Measurements from ENCODE around the gene TRPC6. TPM values are rescaled to one million over a fixed set of nuclear protein-coding genes. Genes with fewer than 3 reads are reported as not detected.

Gene TRPC6
- total RNA-seq, 3 donors from 2014 or later, result 4.3 to 10.7 (median 6.2) TPM

GRCh38 chr11:101528541-101528940 is 55.3 kb downstream of the TRPC6 start:
- intact Hi-C loops (cut with DNase I; ENCODE audit: low total_unique reads), result no loop called here
- no peak for DNase-seq (ENCODE audit: low spot score in 2 of 2)
- Histone ChIP-seq H3K36me3 (no peaks in the 10 kb centered on the region), H3K4me1 (no peaks in the 10 kb centered on the region), H3K27me3 (no peaks in the 10 kb centered on the region), H3K4me3 (no peak overlapping the region), H3K9me3 (no peaks in the 10 kb centered on the region), H3K27ac (no peak overlapping the region)
- no peak for TF ChIP-seq POLR2A (IDR thresholded peaks at IDR 0.05)
- TF ChIP-seq CTCF (IDR thresholded peaks at IDR 0.05), result no peak
- TF ChIP-seq POLR2AphosphoS5 (IDR thresholded peaks at IDR 0.05), result no peak

GRCh38 chr11:101523634-101524260 is 60.1 kb downstream of the TRPC6 start:
- TF ChIP-seq CTCF (IDR thresholded peaks at IDR 0.05), result no peak
- TF ChIP-seq POLR2AphosphoS5 (IDR thresholded peaks at IDR 0.05), result no peak
- TF ChIP-seq POLR2A (IDR thresholded peaks at IDR 0.05), result no peak
- no peaks in the 10 kb centered on the region for H3K36me3 ChIP-seq
- H3K4me1 ChIP-seq, result no peaks in the 10 kb centered on the region
- H3K27me3 ChIP-seq, result no peaks in the 10 kb centered on the region
- no peak overlapping the region for H3K27ac ChIP-seq
- H3K4me3 ChIP-seq, result no peak overlapping the region
- H3K9me3 ChIP-seq, result peaks cover 7 to 11% of the 10 kb centered on the region in 2 donors
- DNase-seq (ENCODE audit: low spot score in 2 of 2), result no peak
- intact Hi-C loops (cut with DNase I; ENCODE audit: low total_unique reads), result no loop called here

GRCh38 chr11:101523193-101523592 is 60.6 kb downstream of the TRPC6 start:
- Histone ChIP-seq H3K9me3 (peaks cover 7 to 11% of the 10 kb centered on the region in 2 donors), H3K4me1 (no peaks in the 10 kb centered on the region), H3K27me3 (no peaks in the 10 kb centered on the region), H3K4me3 (no peak overlapping the region), H3K36me3 (no peaks in the 10 kb centered on the region), H3K27ac (no peak overlapping the region)
- TF ChIP-seq POLR2AphosphoS5 (IDR thresholded peaks at IDR 0.05) (no peak), POLR2A (IDR thresholded peaks at IDR 0.05) (no peak), CTCF (IDR thresholded peaks at IDR 0.05) (no peak)
- intact Hi-C loops (cut with DNase I; ENCODE audit: low total_unique reads), result no loop called here
- DNase-seq (ENCODE audit: low spot score in 2 of 2), result no peak

GRCh38 chr11:101521821-101522220 is 62.0 kb downstream of the TRPC6 start:
- no peak for DNase-seq (ENCODE audit: low spot score in 2 of 2)
- peaks cover 7 to 11% of the 10 kb centered on the region in 2 donors for H3K9me3 ChIP-seq
- no peaks in the 10 kb centered on the region for H3K27me3 ChIP-seq
- H3K27ac ChIP-seq, result no peak overlapping the region
- H3K4me3 ChIP-seq, result no peak overlapping the region
- H3K36me3 ChIP-seq, result no peaks in the 10 kb centered on the region
- no peaks in the 10 kb centered on the region for H3K4me1 ChIP-seq
- intact Hi-C loops (cut with DNase I; ENCODE audit: low total_unique reads), result no loop called here
- no peak for TF ChIP-seq POLR2AphosphoS5 (IDR thresholded peaks at IDR 0.05)
- TF ChIP-seq POLR2A (IDR thresholded peaks at IDR 0.05), result no peak
- no peak for TF ChIP-seq CTCF (IDR thresholded peaks at IDR 0.05)

GRCh38 chr11:101516546-101516945 is 67.3 kb downstream of the TRPC6 start:
- DNase-seq (ENCODE audit: low spot score in 2 of 2), result no peak
- H3K36me3 ChIP-seq, result no peaks in the 10 kb centered on the region
- TF ChIP-seq POLR2A (IDR thresholded peaks at IDR 0.05) (no peak), CTCF (IDR thresholded peaks at IDR 0.05) (no peak), POLR2AphosphoS5 (IDR thresholded peaks at IDR 0.05) (no peak)
- no peaks in the 10 kb centered on the region for H3K27me3 ChIP-seq
- H3K9me3 ChIP-seq, result peaks cover 7 to 11% of the 10 kb centered on the region in 2 donors
- no peak overlapping the region for H3K27ac ChIP-seq
- no peak overlapping the region for H3K4me3 ChIP-seq
- intact Hi-C loops (cut with DNase I; ENCODE audit: low total_unique reads), result no loop called here
- no peaks in the 10 kb centered on the region for H3K4me1 ChIP-seq
